HG03432 (cell line): Measurements from ENCODE around the gene PCOLCE2.
"Not testable (repeated sequence)": the region's sequence is repeated elsewhere in the genome, so short reads cannot be mapped to it uniquely, and the experiment has no call there.

ENCODE experiments used
- ATAC-seq: cut with Tn5 transposase; IDR thresholded peaks from one replicate; pipeline ENCODE4 v1.9.1; 2021; ENCODE audit warnings: mild to moderate bottlenecking, moderate library complexity; ENCODE audit not compliant: unreplicated experiment

PCOLCE2 gene

GRCh38 chr3:142875099-142875498, 13.8 kb downstream of the PCOLCE2 start:
- no peak for ATAC-seq

- not testable (repeated sequence) for ATAC-seq
Measured at GRCh38 chr3:142868382-142868781, 20.5 kb downstream of the PCOLCE2 start.

DNA sequence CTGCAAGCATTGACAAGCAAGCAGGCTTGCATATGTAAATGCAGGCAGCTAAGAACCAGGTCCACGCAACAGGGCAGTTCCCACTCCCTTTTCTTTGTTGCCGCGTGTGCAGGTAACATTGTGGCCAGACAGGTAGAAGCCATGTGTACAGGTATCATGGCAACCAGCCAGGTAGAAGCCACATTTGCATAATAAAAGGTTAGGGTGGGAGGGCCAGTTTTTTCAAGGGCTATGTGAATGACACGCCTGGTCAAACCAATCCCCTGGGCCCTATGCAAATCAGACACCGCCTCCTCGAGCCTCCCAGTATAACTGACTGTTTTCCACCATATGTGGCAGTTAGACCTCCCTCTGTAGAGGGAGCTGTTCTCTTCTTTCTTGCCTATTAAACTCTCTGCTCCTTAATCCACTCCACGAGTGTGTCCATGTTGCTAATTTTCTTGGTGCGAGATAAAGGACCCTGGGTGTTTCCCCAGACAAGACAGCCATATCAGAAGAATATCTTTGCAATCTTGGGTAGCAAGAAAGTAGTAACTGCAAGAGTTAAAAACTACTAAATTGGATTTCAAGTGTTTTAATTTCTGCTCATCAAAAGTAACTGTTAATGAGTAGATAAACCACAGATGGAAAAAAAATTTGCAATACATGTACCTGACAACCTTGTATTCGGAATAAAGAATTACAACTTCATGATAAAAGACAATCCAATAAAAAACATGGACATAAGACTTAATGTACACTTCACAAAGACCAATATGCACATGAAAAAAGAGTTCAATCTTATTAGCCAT, 21.8 kb downstream of the PCOLCE2 start:
- ATAC-seq: no peak

DNA sequence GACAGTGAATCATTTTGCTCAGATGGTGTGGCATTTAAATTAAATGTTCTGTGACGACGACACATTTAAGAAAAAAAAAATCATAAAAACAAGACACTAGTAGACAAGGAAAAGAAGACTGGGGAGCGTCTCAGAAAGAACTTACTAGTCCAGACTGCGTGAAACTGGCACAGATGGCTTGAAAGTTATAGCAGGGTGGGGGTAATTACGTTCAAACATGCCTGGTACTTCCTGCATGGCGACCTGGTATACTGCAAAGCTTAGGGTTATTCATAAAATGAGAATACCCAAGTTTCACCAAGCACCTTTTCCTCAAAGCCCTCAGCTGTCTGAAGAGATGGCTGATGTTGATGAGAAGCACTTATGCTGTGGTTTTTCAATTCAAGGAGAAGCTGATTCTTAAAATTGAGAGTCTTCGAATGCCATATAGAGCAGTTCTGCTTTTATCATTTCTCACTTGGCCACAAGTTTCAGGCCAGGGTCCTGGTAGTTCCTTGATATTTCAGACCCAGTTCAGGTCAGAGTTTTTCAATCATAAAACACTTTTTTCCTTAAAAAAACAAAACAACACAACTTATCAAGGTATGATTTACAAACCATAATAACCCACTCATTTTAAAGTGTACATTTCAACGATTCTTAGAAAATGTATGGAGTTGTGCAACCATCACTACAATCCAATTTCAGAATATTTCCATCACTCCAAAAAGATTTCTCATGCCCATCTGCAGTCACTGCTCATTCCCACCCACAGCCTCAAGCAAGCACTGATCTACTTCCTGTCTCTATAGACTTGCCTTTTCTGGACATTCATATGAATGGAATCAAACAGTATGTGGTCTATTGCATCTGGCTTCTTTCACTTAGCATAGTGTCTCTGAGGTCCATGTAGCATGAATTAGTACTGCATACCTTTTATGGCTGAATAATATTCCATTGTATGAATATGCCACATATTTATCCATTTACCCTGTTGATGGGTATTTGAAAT, 24.7 kb downstream of the PCOLCE2 start:
- ATAC-seq: no peak

DNA sequence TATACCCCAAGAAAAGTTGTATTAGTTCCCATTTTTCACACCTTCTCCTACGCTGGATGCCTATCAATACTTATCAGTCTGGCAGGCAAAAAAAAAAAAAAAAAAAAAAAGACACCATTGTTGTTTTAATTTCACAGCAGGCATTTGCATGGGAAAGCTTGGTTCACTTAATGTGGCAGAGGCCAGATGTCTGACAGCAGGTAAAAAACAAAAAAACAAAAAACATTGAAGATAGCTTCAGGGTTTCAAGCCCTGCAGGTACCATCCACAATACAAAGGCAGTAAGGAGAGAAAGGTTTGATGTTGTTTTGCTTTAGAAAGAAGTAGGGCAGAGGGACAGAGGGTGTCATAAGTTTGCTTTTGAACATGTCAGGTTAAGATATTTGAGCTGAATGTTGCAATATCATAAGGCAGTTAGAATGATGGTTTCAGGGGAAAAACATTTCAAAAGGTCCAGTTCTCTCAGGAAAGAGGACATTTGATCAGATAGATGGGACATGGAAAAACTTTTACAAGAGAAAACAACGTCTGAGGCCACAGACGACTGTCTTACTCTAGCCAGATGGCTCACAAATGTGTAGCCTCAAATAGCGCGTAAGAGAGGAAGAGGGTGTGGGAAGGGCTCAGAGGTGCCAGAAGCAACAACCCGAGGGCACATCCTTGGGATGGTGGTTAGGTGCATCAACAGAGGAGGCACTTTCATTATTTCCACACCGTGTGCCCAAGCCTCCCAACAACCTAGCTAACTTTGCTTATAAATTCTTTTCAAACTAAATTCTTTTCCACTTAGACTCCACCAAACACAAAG, 25.7 kb downstream of the PCOLCE2 start:
- no peak for ATAC-seq

DNA sequence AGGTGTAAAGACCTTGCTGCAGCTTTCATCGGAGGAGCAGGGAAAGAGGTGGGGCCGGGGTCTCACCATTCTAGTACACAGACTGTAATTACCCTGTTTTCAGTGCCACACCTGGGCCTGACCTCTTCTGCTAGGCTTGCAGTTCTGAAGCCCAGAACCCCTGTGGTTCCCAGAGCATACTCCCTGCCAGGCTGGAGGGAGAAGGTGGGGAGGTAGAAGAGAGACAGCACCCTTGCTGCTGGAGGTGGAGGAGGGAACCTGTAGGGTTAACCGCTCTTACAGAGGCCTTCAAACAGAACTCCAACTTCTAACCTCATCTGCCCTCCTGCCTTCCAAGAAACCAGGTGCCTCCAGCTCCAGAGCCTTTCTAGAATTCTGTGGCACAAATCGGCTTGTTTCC, 27.0 kb downstream of the PCOLCE2 start:
- ATAC-seq: no peak

- no peak for ATAC-seq
Measured at GRCh38 chr3:142858043-142858442, 30.8 kb downstream of the PCOLCE2 start.

GRCh38 chr3:142857056-142857455, 31.8 kb downstream of the PCOLCE2 start:
- no peak for ATAC-seq

GRCh38 chr3:142853270-142854168, 35.4 kb downstream of the PCOLCE2 start:
- ATAC-seq: no peak

- ATAC-seq: no peak
Measured at GRCh38 chr3:142852009-142852408, 36.9 kb downstream of the PCOLCE2 start.

DNA sequence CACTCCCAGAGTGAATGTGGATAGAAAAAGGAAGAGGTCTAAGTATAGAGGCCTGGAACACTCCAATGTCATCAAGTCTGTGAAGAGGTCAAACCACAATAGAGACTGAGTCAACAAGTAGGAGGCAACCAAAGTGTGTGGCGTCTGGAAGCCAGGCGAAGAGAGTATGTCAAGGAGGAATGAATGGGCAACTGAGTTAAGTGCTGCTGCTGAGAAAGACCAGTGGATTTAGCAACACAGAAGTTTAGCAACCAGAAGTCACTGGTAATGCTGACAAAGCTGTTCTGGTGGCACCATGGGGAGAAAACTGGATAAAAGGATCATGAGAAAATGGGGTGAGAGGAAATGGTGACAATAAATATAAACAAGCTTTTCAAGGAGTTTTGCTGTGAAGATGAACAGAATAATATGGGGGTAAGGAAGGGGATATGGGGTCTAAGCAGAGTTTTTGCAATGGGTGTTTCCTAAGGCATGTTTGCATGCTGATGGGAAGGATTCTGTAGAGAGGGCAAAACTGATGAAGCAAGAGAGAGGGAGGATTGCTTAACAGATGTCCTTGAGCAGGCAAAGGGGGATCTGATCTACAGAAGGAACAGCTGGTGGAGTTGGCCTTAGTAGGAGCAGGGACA, 38.4 kb downstream of the PCOLCE2 start:
- ATAC-seq: no peak

DNA sequence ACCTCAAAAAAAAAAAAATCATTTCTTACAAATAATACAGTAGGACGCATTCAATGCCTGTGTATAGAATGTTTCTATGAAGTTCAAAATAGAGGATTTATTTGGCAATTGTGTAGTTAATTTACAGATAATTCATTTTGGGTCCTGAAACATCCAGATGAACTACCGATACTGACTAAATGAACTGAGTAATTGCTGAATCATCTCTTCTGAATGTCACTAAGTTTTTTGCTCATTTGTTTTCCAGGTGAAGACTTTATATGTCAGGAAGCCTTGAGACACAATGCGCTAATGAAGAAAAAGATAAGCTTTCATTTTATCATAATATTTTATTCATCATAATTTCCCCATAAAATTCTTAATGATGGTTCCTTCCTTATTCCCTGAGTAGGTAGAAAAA, 39.7 kb downstream of the PCOLCE2 start:
- ATAC-seq: no peak

DNA sequence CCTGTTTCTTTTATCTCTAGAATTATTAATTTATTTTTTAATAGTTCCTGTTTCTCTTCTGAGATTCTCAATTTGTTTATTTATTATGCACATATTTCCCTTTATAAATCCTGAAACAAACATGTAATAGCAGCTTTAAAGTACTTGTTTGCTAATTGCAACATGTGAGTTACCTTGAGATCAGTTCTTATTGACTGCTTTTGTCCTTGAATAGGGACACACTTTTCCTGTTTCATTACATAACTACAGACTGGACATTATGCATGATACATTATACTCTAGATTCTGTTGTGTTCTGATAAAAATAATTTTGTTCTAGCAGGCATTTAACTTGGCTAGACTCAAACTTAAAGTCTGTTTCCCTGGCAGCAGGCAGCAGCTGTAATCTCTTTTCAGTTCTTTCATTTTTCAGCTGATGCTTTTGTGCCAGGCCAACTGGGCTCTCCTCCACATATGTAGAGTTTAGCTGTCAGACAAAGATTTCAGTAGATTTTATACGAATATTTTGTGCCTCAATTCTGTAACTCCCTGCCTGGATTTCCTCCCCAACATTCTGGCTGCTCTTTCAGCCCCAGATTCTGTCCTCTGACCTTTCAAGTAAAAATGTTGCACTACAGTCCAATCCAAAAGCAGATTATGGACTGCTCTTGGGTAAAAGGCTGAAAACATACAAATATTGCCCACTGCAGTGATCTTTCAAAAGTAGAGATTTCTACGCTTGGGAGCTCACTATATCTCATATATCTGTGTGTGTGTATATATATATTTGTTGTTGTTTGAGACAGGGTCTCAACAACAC, 41.9 kb downstream of the PCOLCE2 start:
- ATAC-seq: no peak

DNA sequence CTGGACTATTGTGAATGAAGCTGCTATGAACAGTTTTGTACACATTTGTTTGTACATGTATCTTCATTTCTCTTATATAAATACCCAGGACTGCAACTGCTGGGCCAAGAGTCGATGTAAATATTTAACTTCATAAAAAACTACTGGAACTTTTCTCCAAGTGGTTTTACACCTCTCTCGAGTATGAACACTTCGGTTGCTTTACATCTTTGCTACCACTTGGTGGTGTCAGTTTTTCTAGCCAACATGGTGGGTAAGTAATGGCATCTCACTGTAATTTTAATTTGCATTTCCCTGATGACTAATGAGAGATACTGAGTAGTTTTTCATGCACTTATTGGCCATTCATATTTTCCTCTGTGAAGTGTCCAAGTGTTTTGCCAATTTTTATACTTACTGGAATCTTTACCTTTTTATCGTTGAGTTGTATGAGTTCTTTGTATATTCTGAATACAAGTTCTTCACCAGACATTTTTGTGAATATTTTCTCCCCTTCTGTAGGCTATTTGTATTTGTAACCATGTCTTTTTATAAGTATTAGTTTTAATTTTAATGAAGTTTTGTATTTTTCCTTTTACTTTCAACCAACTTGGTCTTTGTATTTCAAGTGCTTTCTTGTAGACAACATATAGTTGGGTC, 44.4 kb downstream of the PCOLCE2 start:
- peak; percentile 56 for ATAC-seq

- ATAC-seq: no peak
Measured at GRCh38 chr3:142839831-142840230, 49.1 kb downstream of the PCOLCE2 start.

GRCh38 chr3:142837526-142837925, 51.4 kb downstream of the PCOLCE2 start:
- ATAC-seq: no peak

DNA sequence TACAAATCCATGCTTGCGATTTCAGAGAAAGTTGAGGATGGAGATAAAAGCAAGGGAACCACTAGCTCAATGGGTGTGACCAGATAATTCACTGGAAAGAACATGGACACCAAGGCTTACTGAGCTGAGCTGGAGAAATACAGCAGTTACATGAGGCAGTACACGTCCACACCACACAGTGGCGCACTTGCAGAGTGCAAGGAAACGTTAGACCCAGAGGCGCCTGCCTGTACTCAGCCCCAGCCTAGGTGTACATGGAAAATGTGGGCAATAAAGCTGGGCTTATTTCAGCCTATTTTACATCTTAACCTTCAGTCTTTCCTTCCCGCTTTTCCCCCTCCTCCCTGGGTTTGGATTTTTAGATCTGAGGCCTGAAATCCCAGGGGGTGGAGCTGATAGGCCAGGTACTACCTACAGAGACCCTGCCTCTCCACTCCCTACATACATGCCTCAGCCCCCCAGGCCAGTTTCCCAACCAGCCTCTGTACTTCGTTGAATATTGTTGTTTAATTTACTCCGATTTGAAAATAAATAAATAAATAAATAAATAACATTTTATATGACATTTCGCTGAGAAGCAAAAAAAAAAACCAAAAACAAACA, 60.1 kb downstream of the PCOLCE2 start:
- peak; percentile 98 for ATAC-seq

DNA sequence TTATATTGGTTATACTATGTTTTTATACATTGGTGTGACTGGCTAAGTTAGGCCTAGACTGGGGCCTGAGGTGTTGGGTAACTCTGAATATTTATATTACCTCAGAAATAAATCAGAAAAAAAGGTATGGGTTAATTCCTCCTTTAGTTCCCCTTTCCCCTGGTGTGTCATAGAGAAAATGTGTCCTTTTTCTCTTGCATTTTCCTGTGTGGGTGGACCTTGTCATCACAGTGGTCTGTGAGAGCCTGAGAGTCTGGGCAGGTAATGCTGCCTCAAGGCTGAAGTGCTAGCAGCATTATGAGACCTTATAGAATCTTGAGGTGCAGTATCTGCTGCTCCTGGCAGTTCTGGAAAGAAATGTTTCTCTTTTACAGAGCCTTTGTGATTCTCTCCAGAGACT, 69.7 kb downstream of the PCOLCE2 start:
- ATAC-seq: no peak
